HG02981 (cell line): ENCODE measurements around the gene GSKIP.

ENCODE experiments used
- ATAC-seq: cut with Tn5 transposase; IDR thresholded peaks from one replicate; pipeline ENCODE4 v1.9.1; 2021; ENCODE audit warnings: mild to moderate bottlenecking, moderate library complexity; ENCODE audit not compliant: unreplicated experiment

GSKIP gene

DNA sequence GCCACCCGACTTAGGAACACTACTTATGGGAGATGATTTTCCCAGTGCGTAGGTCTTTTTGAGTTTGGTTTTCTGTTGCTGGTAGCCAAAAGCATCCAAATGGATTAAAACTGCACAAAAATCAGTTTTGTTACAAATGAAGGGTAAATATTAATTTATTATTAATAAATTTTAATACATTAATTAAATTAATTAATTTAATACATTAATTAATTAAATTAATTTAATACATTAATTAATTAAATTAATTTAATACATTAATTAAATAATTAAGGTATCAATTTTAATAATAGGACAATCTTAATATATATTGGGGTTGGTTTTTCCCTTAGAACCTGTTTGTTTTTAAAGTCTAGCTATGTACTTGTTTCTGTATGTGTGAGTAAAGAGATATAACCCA is 52.2 kb downstream of the GSKIP start:
- ATAC-seq, result no peak

GRCh38 chr14:96416292-96416691 is 53.0 kb downstream of the GSKIP start:
- ATAC-seq, result no peak

GRCh38 chr14:96417254-96417653 is 53.9 kb downstream of the GSKIP start:
- no peak for ATAC-seq

DNA sequence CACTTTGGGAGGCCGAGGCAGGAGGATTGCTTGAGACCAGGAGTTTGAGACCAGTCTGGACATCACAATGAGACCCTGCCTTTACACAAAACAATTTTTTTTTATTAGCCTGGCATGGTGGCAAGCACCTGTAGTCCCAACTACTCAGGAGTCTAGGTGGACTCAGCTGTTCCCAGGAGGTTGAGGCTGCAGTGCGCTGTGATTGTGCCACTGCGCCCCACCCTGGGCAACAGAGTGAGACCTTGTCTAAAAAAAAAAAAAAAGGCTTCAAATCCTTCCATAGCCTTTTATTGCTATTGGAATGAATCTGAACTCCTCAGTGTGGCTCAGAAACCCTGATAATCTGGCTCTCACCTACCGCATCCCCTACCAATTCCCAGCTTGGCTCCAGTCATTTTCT is 54.7 kb downstream of the GSKIP start:
- no peak for ATAC-seq

DNA sequence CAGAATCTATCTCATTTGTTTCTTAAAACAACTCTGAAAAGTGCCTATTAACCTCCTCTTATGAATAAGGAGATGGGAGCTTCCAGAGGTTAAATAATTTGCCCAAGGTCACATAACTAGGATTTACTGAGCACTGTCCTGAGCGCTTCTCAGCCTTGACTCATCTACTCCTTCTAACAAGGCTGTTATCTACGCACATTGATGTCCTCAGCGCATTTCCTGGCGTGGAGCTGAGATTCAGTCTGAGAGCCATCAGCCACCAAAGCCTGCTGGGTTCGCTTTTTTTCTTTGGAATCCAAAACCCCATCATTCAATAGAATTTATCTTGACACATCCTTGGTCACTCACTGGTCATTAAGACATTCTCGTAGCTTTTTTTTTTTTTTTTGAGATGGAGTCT is 57.9 kb downstream of the GSKIP start:
- no peak for ATAC-seq

GRCh38 chr14:96422992-96423391 is 59.7 kb downstream of the GSKIP start:
- ATAC-seq, result no peak

- no peak for ATAC-seq
Observed at GRCh38 chr14:96423446-96424108, 60.3 kb downstream of the GSKIP start.

DNA sequence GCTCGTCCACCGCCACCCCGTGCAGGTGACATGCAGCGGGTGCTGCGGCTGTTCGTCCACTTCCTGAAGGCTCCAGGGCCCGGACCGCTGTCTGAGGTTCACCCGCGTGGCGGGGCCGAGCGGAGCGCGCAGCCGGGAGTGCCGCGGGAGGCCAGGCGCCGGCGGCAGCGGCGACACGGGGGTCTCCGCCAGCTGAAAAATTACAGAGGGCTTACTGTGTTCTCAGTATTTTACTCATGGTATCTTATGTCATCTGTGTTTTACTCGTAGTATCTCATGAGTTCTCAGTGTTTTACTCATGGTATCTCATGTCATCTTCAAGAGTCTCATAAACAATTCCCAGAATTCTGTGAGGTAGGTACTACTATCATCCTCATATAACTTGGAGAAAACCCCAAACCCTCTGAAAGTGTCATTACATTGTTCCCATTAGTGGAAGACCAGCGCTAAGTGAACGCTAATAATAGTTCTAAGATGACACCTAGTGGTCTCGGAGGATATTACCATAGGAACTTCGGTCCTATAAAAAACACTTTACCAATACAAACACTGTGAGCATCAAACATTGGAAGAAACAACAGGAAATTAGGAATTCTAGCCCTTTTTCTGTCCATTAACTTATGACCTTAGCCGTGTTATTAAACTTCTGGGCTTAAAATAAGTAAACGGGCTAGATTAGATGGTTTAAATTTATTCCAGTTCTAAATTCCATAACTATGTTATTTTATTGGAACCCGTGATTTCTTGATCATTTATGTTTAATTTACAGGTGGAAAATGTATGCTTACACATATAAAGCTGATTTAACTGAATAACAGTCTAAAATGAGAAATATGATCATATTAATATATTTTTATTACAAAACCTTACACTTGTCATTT is 61.0 kb downstream of the GSKIP start:
- ATAC-seq, result peak; percentile 79

DNA sequence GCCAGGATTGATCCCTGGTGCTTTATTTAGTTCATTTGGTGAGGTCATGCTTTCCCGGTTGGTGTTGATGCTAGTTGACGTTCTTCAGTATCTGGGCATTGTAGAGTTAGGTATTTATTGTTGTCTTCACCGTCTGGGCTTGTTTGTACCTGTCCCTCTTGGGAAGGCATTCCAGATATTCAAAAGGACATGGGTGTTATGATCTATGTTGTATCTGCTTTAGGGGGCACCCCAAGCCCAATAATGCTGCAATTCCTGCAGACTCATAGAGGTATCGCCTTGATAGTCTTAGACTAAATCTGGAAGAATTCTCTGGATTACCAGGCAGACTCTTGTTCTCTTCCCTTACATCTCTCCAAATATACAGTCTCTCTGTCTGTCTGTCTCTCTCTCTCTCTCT is 70.7 kb downstream of the GSKIP start:
- ATAC-seq, result no peak
